HepG2 (cell line): Measurements from ENCODE around the gene PRR33. TPM values are rescaled to one million over a fixed set of nuclear protein-coding genes. Genes with fewer than 3 reads are reported as not detected.
A peak's percentile ranks its signal among the peaks of the same experiment; 100 is the strongest.

Experiments
- CHD2 ChIP-seq: IDR thresholded peaks from 2 replicates; pipeline ENCODE4 v1.6.1; 2011; ENCODE audit warnings: low read depth, low read length, improper control_type of control experiment
- KDM5A ChIP-seq: fragments of 200-600 bp; sonication (generic); IDR thresholded peaks from 2 replicates; pipeline ENCODE4 v1.7.0; 2018; ENCODE audit warnings: antibody characterized with exemption, mild to moderate bottlenecking, low read length, borderline replicate concordance
- LCORL ChIP-seq, 2 experiments: fragments of 450-650 bp in 1 of 2; sonication (generic) in 1 of 2; formaldehyde crosslinking in 1 of 2; IDR thresholded peaks; 2 replicates each; pipeline versions ENCODE4 v1.5.0 to v1.6.1; 2017 to 2020; ENCODE audit warnings: antibody characterized with exemption in 1 of 2, missing genetic modification reagents in 1 of 2
- NFKBIZ ChIP-seq: IDR thresholded peaks from 2 replicates; pipeline ENCODE4 v1.6.1; 2018; ENCODE audit warnings: missing genetic modification reagents, missing compliant biosample characterization
- PAWR ChIP-seq: sonication (generic); formaldehyde crosslinking; IDR thresholded peaks from 2 replicates; pipeline ENCODE4 v1.4.0; 2020; ENCODE audit warnings: missing genetic modification reagents, mild to moderate bottlenecking, borderline replicate concordance
- SMYD3 ChIP-seq: sonication (generic); formaldehyde crosslinking; IDR thresholded peaks from 2 replicates; pipeline ENCODE4 v1.8.1; 2023; ENCODE audit warnings: mild to moderate bottlenecking, missing genetic modification reagents
- ZMYM3 ChIP-seq: sonication (generic); formaldehyde crosslinking; IDR thresholded peaks from 2 replicates; pipeline ENCODE4 v1.5.1; 2020; ENCODE audit warnings: mild to moderate bottlenecking, missing genetic modification reagents
- polyA plus RNA-seq, 8 experiments: library from polyadenylated mRNA; depleted of rRNA in 3 of 8; stranded (reverse) in 7 of 8; unstranded in 1 of 8; fragments of >200 nt; fragmentation: Illumina TruSeq in 4 of 8; extraction: Trizol in 4 of 8; gene quantifications; 2 replicates each; pipeline versions ENCODE4 v1.2.1 to v1.2.3, GENCODE V29; 2011 to 2016; ENCODE audit warnings: low read depth in 4 of 8, missing spikeins in 1 of 8, mixed read lengths in 1 of 8; ENCODE audit not compliant: insufficient read depth in 1 of 8
- total RNA-seq, 5 experiments: library from RNA; depleted of rRNA; stranded (reverse); fragments of >200 nt; fragmentation: Illumina TruSeq; extraction: Trizol; gene quantifications; 2 replicates each; pipeline ENCODE4 v1.2.3, GENCODE V29; 2016; ENCODE audit warnings: low read depth in 1 of 5
- TF ChIP-seq, protein P1 (sequence below): sonication (generic); formaldehyde crosslinking; IDR thresholded peaks from 2 replicates; pipeline ENCODE4 v1.5.0; 2020; ENCODE audit warnings: missing genetic modification reagents, mild to moderate bottlenecking, borderline replicate concordance
- TF ChIP-seq, protein P2 (sequence below): sonication (generic); formaldehyde crosslinking; IDR thresholded peaks from 2 replicates; pipeline ENCODE4 v1.5.1; 2020; ENCODE audit warnings: mild to moderate bottlenecking, missing genetic modification reagents
- TF ChIP-seq, protein P3 (sequence below): sonication (generic); formaldehyde crosslinking; IDR thresholded peaks from 2 replicates; pipeline ENCODE4 v1.9.0; 2022; ENCODE audit warnings: low read depth, missing genetic modification reagents

Gene PRR33
- total and polyA plus RNA-seq, 2 of the 13 experiments (the other 11 are each of a cell fraction or from before 2014, with no cell fraction given), result not detected

GRCh38 chr11:1870721-1871466 is 20.8 kb downstream of the PRR33 start (continued):
- TF ChIP-seq, protein P1, sequence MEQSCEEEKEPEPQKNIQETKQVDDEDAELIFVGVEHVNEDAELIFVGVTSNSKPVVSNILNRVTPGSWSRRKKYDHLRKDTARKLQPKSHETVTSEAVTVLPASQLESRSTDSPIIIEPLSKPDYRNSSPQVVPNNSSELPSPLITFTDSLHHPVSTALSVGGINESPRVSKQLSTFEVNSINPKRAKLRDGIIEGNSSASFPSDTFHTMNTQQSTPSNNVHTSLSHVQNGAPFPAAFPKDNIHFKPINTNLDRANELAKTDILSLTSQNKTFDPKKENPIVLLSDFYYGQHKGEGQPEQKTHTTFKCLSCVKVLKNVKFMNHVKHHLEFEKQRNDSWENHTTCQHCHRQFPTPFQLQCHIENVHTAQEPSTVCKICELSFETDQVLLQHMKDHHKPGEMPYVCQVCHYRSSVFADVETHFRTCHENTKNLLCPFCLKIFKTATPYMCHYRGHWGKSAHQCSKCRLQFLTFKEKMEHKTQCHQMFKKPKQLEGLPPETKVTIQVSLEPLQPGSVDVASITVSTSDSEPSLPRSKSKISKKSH (CRISPR knock-in tag), result no peak
- no peak for TF ChIP-seq KDM5A
- no peak for TF ChIP-seq NFKBIZ (CRISPR knock-in tag)
- no peak for TF ChIP-seq LCORL (IDR thresholded peaks at IDR 0.05)
- no peak for TF ChIP-seq LCORL (CRISPR knock-in tag; IDR thresholded peaks at IDR 0.05)
- TF ChIP-seq SMYD3 (CRISPR knock-in tag), result no peak
- TF ChIP-seq PAWR, result no peak
- TF ChIP-seq, protein P2, sequence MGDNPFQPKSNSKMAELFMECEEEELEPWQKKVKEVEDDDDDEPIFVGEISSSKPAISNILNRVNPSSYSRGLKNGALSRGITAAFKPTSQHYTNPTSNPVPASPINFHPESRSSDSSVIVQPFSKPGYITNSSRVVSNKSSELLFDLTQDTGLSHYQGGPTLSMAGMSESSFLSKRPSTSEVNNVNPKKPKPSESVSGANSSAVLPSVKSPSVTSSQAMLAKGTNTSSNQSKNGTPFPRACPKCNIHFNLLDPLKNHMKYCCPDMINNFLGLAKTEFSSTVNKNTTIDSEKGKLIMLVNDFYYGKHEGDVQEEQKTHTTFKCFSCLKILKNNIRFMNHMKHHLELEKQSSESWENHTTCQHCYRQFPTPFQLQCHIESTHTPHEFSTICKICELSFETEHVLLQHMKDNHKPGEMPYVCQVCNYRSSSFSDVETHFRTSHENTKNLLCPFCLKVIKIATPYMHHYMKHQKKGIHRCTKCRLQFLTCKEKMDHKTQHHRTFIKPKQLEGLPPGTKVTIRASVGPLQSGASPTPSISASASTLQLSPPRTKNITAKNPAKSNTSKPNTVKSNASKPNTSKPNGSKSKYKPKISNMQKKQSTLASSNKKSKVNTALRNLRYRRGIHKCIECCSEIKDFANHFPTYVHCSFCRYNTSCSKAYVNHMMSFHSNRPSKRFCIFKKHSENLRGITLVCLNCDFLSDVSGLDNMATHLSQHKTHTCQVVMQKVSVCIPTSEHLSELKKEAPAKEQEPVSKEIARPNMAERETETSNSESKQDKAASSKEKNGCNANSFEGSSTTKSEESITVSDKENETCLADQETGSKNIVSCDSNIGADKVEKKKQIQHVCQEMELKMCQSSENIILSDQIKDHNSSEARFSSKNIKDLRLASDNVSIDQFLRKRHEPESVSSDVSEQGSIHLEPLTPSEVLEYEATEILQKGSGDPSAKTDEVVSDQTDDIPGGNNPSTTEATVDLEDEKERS (CRISPR knock-in tag), result no peak
- TF ChIP-seq, protein P3, sequence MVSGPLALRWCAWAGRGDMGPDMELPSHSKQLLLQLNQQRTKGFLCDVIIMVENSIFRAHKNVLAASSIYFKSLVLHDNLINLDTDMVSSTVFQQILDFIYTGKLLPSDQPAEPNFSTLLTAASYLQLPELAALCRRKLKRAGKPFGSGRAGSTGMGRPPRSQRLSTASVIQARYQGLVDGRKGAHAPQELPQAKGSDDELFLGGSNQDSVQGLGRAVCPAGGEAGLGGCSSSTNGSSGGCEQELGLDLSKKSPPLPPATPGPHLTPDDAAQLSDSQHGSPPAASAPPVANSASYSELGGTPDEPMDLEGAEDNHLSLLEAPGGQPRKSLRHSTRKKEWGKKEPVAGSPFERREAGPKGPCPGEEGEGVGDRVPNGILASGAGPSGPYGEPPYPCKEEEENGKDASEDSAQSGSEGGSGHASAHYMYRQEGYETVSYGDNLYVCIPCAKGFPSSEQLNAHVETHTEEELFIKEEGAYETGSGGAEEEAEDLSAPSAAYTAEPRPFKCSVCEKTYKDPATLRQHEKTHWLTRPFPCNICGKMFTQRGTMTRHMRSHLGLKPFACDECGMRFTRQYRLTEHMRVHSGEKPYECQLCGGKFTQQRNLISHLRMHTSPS (CRISPR knock-in tag), result 0 out of 2 replicates have a peak, but pooled peaks have one; percentile 25
- peak; percentile 59; the same call in 1 of the 2 replicates for TF ChIP-seq ZMYM3 (CRISPR knock-in tag)
- no peak for TF ChIP-seq CHD2
